GM23248 (cell line): ENCODE data around the gene TRIM2. TPM values are rescaled to one million over a fixed set of nuclear protein-coding genes. Genes with fewer than 3 reads are reported as not detected.

ENCODE experiments used
- DNase-seq: peaks from one replicate; pipeline ENCODE4 v3.0.0-alpha.2; 2015
- H2AFZ ChIP-seq: fragments of 200-600 bp; sonication (generic); 2 replicates; pipeline ENCODE4 v1.6.1; 2016; ENCODE audit warnings: antibody characterized with exemption
- H3F3A ChIP-seq: fragments of 200-600 bp; sonication (generic); 2 replicates; pipeline ENCODE4 v1.6.1; 2016; ENCODE audit warnings: mild to moderate bottlenecking, antibody characterized with exemption, mixed run types; ENCODE audit not compliant: insufficient read depth
- H3K27ac ChIP-seq: fragments of 200-600 bp; sonication (generic); 2 replicates; pipeline ENCODE4 v1.5.1; 2016; ENCODE audit warnings: mild to moderate bottlenecking
- H3K27me3 ChIP-seq: fragments of 200-600 bp; sonication (generic); replicated peaks from 2 replicates; pipeline ENCODE4 v1.6.1; 2016; ENCODE audit warnings: mild to moderate bottlenecking; ENCODE audit not compliant: insufficient read depth
- H3K36me3 ChIP-seq: fragments of 200-600 bp; sonication (generic); 2 replicates; pipeline ENCODE4 v1.6.1; 2016; ENCODE audit warnings: low read depth, mild to moderate bottlenecking
- H3K4me1 ChIP-seq: fragments of 200-600 bp; sonication (generic); 2 replicates; pipeline ENCODE4 v1.6.1; 2016; ENCODE audit warnings: mild to moderate bottlenecking; ENCODE audit not compliant: insufficient read depth
- H3K4me2 ChIP-seq: fragments of 200-600 bp; sonication (generic); one replicate; pipeline ENCODE4 v1.6.1; 2016; ENCODE audit warnings: mild to moderate bottlenecking; ENCODE audit not compliant: unreplicated experiment
- H3K4me3 ChIP-seq: fragments of 200-600 bp; sonication (generic); 2 replicates; pipeline ENCODE4 v1.5.1; 2016; ENCODE audit warnings: mild to moderate bottlenecking
- H3K79me2 ChIP-seq: fragments of 200-600 bp; sonication (generic); 2 replicates; pipeline ENCODE4 v1.6.1; 2016; ENCODE audit warnings: mild to moderate bottlenecking; ENCODE audit not compliant: insufficient read depth
- H3K9ac ChIP-seq: fragments of 200-600 bp; sonication (generic); 2 replicates; pipeline ENCODE4 v1.6.1; 2016; ENCODE audit warnings: mild to moderate bottlenecking
- H3K9me2 ChIP-seq: fragments of 200-600 bp; sonication (generic); 2 replicates; pipeline ENCODE4 v1.6.1; 2016; ENCODE audit warnings: mixed run types, mild to moderate bottlenecking, moderate library complexity; ENCODE audit not compliant: insufficient read depth
- H3K9me3 ChIP-seq: fragments of 200-600 bp; sonication (generic); one replicate; pipeline ENCODE4 v1.6.1; 2017; ENCODE audit warnings: low read depth
- H4K20me1 ChIP-seq: fragments of 200-600 bp; sonication (generic); 2 replicates; pipeline ENCODE4 v1.6.0; 2016; ENCODE audit not compliant: insufficient read depth
- EZH2 ChIP-seq: fragments of 200-600 bp; sonication (generic); IDR thresholded peaks from 2 replicates; pipeline ENCODE4 v1.6.1; 2018; ENCODE audit warnings: antibody characterized with exemption, mild to moderate bottlenecking; ENCODE audit not compliant: insufficient read depth, poor library complexity, severe bottlenecking
- EZH2phosphoT487 ChIP-seq: fragments of 200-600 bp; sonication (generic); IDR thresholded peaks from 2 replicates; pipeline ENCODE4 v1.6.1; 2018; ENCODE audit warnings: antibody characterized with exemption, moderate library complexity, mild to moderate bottlenecking, low read depth; ENCODE audit not compliant: insufficient read depth
- WGBS, 2 experiments: methylation state at CpG; one replicate each; pipeline ENCODE4 v1.1.6; 2015 to 2017; ENCODE audit warnings: low lambda C conversion rate in 2 of 2, low coverage in 1 of 2; ENCODE audit errors: missing lambda C conversion rate in 2 of 2; 5-methylcytosine and 5-hydroxymethylcytosine counted together
- in situ Hi-C: fragments of 300-500 bp; cut with MboI; formaldehyde crosslinking; loops from 2 replicates; pipeline ENCODE4 v1.15.0; 2020
- polyA plus RNA-seq: library from polyadenylated mRNA; unstranded; fragments of >200 nt; fragmentation: Nextera tagmentation; extraction: Ambion mirVana; gene quantifications from 2 replicates; pipeline ENCODE4 v1.2.1, GENCODE V29; 2016
- total RNA-seq: library from RNA; depleted of rRNA; stranded (reverse); fragments of >200 nt; shearing (Covaris generic); gene quantifications from 2 replicates; pipeline ENCODE4 v1.2.3, GENCODE V29; 2014

The TRIM2 gene
- total and polyA plus RNA-seq, 2 experiments from 2014 or later: 12.3 to 26.4 TPM

GRCh38 chr4:153238135-153238919 is 34.1 kb downstream of the TRIM2 start:
- Histone ChIP-seq H3K36me3 (no peaks in the 10 kb centered on the region), H3K4me3 (no peak overlapping the region), H3K27me3 (no peaks in the 10 kb centered on the region), H3K79me2 (peaks cover 7% of the 10 kb centered on the region; the same call in 1 of the 2 replicates), H3K9me3 (no peaks in the 10 kb centered on the region), H4K20me1 (no peaks in the 10 kb centered on the region), H2AFZ (no peak overlapping the region), H3F3A (peaks cover 34% of the 10 kb centered on the region), H3K4me2 (no peak overlapping the region), H3K4me1 (peaks cover 25% of the 10 kb centered on the region), H3K9me2 (no peaks in the 10 kb centered on the region), H3K27ac (no peak overlapping the region), H3K9ac (no peak overlapping the region)
- in situ Hi-C loops: no loop called here
- no peak for TF ChIP-seq EZH2
- TF ChIP-seq EZH2phosphoT487: no peak
- WGBS, 2 experiments: 94 to 97% methylated on average over 5 of the region's 5 CpGs
- no peak for DNase-seq

DNA sequence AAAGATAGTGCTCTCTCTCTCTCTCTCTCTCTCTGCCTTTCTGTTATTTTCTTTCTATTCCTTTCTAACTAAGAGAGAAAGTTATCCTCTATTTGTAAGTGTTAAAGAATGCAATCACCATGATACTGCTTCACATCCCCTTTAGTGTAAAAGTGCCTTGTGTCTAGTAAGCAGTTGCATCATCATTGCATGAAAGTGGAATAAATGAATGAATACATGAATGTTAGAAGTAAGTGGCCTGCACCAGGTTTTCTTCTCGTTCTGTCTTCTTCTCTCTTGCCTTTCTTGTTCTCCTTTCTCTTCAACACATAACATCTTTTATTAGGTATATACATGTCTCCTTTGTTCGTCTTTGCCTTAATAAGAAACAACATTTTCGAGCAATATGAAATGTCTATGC is 35.2 kb downstream of the TRIM2 start:
- H3K4me3 ChIP-seq: no peak overlapping the region
- no peak overlapping the region for H2AFZ ChIP-seq
- peaks cover 24% of the 10 kb centered on the region for H3F3A ChIP-seq
- TF ChIP-seq EZH2phosphoT487: no peak
- TF ChIP-seq EZH2: no peak
- H3K4me2 ChIP-seq: no peak overlapping the region
- peaks cover 16% of the 10 kb centered on the region for H3K4me1 ChIP-seq
- H3K27ac ChIP-seq: no peak overlapping the region
- H3K36me3 ChIP-seq: no peaks in the 10 kb centered on the region
- H3K9ac ChIP-seq: no peak overlapping the region
- no peak for DNase-seq
- no peaks in the 10 kb centered on the region for H3K9me2 ChIP-seq
- peaks cover 7% of the 10 kb centered on the region; the same call in 1 of the 2 replicates for H3K79me2 ChIP-seq
- no peaks in the 10 kb centered on the region for H3K27me3 ChIP-seq
- no peaks in the 10 kb centered on the region for H3K9me3 ChIP-seq
- H4K20me1 ChIP-seq: no peaks in the 10 kb centered on the region
- in situ Hi-C loops: no loop called here
- 85% methylated on average over 3 of the region's 3 CpGs for WGBS, 2 experiments

GRCh38 chr4:153241295-153241694 is 37.1 kb downstream of the TRIM2 start:
- no peak overlapping the region for H3K9ac ChIP-seq
- no peak for DNase-seq
- in situ Hi-C loops: no loop called here
- H3K27me3 ChIP-seq: no peaks in the 10 kb centered on the region
- no peaks in the 10 kb centered on the region for H3K9me2 ChIP-seq
- no peaks in the 10 kb centered on the region for H4K20me1 ChIP-seq
- H3F3A ChIP-seq: peaks cover 6% of the 10 kb centered on the region
- 84 to 86% methylated on average over 8 of the region's 8 CpGs for WGBS, 2 experiments
- no peak overlapping the region for H2AFZ ChIP-seq
- no peak overlapping the region for H3K27ac ChIP-seq
- no peak overlapping the region for H3K4me2 ChIP-seq
- no peaks in the 10 kb centered on the region for H3K36me3 ChIP-seq
- H3K4me1 ChIP-seq: no peaks in the 10 kb centered on the region
- peaks cover 7% of the 10 kb centered on the region; the same call in 1 of the 2 replicates for H3K79me2 ChIP-seq
- TF ChIP-seq EZH2 (no peak), EZH2phosphoT487 (no peak)
- no peaks in the 10 kb centered on the region for H3K9me3 ChIP-seq
- no peak overlapping the region for H3K4me3 ChIP-seq

DNA sequence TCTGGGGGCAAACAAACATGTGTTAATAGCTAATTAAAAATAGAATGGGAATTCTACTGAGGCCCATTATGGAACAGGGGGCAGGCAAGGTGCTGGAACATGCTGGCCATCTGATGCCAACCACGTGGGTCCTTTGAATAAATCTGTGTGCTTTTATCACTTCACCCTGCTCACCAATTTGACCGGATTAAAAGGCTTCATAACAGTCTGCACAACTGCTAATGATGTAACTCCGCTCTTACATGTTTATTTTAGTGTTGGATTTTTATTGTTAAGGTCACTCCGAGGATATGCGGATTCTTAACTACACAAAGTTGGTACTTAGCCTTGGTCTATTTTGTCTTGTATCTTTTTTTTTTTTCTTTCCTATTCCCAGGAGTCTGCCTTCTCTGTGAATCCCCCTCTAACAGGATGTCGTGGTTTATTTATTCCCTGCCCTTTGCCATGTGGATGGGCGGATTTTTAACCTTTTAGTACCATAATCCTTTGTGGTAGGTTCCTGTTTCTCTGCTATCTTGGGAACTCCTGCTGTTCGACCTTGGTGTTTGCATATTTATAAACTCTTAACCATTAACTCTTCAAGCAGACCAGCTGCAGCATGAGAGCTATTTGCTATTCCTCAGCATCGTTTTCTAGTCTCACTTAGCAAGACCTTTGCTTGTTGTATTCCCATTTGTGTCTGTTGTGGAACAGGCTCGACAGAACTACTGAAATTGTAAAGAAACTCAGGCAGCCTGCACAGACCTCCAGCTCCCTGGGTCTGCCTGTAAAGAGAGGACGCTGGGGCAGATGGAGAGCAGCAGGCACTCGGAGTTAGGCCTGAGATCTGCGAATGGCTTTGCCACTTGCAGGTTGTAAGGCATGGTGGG is 38.0 kb downstream of the TRIM2 start:
- WGBS, 2 experiments: 73 to 75% methylated on average over 13 of the region's 13 CpGs
- H2AFZ ChIP-seq: no peak overlapping the region
- no peak overlapping the region for H3K4me2 ChIP-seq
- in situ Hi-C loops: no loop called here
- no peak overlapping the region for H3K9ac ChIP-seq
- TF ChIP-seq EZH2: no peak
- no peaks in the 10 kb centered on the region for H3K36me3 ChIP-seq
- no peaks in the 10 kb centered on the region for H3F3A ChIP-seq
- no peaks in the 10 kb centered on the region for H3K4me1 ChIP-seq
- no peaks in the 10 kb centered on the region for H3K9me2 ChIP-seq
- H3K27me3 ChIP-seq: no peaks in the 10 kb centered on the region
- DNase-seq: no peak
- no peaks in the 10 kb centered on the region for H3K9me3 ChIP-seq
- H3K79me2 ChIP-seq: peaks cover 7% of the 10 kb centered on the region; the same call in 1 of the 2 replicates
- no peak overlapping the region for H3K4me3 ChIP-seq
- H4K20me1 ChIP-seq: no peaks in the 10 kb centered on the region
- H3K27ac ChIP-seq: no peak overlapping the region
